ENCODE measurements around the gene AP2S1. TPM values are rescaled to one million over a fixed set of nuclear protein-coding genes. Genes with fewer than 3 reads are reported as not detected.
"Not testable (repeated sequence)": the region's sequence is repeated elsewhere in the genome, so short reads cannot be mapped to it uniquely, and the experiment has no call there.

AP2S1 gene
- total and polyA plus RNA-seq, 12 donors = 68.7 to 192 (median 80.7) TPM

- TF ChIP-seq CTCF (IDR thresholded peaks at IDR 0.05) = no peak
- intact Hi-C loops (cut with DNase I) = no loop called here
- WGBS, 2 donors = 96 to 97% methylated on average over 5 of the region's 5 CpGs
Measured at GRCh38 chr19:46887240-46887782, 36.7 kb upstream of the AP2S1 start.

DNA sequence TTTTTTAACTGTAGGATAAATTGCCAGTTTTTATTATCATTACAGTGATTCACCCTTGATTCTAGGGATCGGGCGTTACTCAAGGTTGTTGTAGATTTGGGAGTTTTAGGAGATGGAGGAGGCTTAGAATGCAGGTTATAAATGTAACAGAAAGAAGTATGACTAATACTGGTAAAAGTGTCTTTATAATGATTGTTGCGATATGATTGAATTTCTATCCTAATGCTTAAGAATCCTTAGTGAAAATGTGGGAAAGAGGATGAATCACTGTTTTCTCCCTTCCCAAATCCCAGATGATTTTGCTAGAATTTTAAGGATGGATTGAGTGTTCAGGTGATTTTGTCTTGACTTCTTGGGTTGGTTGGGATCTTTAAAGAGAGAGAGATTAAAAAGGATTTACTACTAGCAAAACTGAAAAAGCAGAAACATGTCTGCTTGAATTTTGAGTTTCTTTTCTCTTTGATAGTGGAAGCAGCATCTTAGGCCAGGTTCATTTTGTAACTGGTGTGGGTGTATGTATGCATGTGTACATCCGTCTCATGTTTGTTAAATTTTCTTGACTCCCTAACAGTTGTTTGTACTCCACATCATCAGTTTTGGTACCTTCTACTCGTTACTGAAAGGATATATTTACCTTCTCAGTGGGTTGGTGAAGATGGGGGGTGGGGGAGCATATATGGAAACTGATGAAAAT is 36.0 kb upstream of the AP2S1 start:
- Histone ChIP-seq H3K4me3 (no peak overlapping the region), H3K4me1 (peaks cover 3 to 39% (median 27%) of the 10 kb centered on the region in 9 donors), H3K9me3 (peaks cover 0 to 8% (median 0%) of the 10 kb centered on the region in 11 donors), H3K27me3 (no peaks in the 10 kb centered on the region), H3K36me3 (no peaks in the 10 kb centered on the region), H3K27ac (no peak overlapping the region)
- DNase-seq (no peak), ATAC-seq (no peak)
- intact Hi-C loops (cut with DNase I) = no loop called here
- no peak for TF ChIP-seq CTCF (IDR thresholded peaks at IDR 0.05)
- WGBS, 2 donors = 95 to 96% methylated on average over 5 of the region's 5 CpGs

More at GRCh38 chr19:46887240-46887782, 36.7 kb upstream of the AP2S1 start:
- H3K36me3 ChIP-seq = no peaks in the 10 kb centered on the region
- peaks cover 0 to 8% (median 0%) of the 10 kb centered on the region in 11 donors for H3K9me3 ChIP-seq
- no peaks in the 10 kb centered on the region for H3K27me3 ChIP-seq
- ATAC-seq (no peak), DNase-seq (no peak)
- H3K27ac ChIP-seq = no peak overlapping the region
- H3K4me3 ChIP-seq = no peak overlapping the region
- peaks cover 3 to 38% (median 29%) of the 10 kb centered on the region in 9 donors for H3K4me1 ChIP-seq

DNA sequence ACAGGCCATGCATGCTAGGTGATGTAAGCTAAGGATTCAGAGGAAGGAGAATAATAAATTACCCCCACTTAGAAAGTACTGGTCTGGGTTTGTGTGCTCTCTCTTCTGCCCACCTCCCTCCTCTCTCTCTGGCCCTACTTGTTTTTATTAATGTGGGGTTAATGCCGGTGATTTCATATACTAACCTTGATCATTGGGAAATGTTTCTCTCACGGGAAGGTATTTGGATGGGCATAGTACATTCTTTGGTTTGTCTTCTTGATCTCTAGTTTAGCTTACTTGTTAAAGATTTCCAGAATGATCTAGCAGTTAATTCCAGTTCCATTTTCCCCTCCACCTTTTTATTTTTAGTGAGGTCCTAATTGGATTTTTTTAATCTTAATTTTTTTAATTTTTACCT is 34.8 kb upstream of the AP2S1 start:
- H3K36me3 ChIP-seq = no peaks in the 10 kb centered on the region
- H3K4me3 ChIP-seq = no peak overlapping the region
- intact Hi-C loops (cut with DNase I) = no loop called here
- H3K9me3 ChIP-seq = peaks cover 0 to 8% (median 0%) of the 10 kb centered on the region in 11 donors
- H3K27me3 ChIP-seq = no peaks in the 10 kb centered on the region
- no peak for DNase-seq
- 82 to 85% methylated on average over 2 of the region's 2 CpGs for WGBS, 2 donors
- ATAC-seq = no peak
- no peak for TF ChIP-seq CTCF (IDR thresholded peaks at IDR 0.05)
- peaks cover 0 to 34% (median 17%) of the 10 kb centered on the region in 9 donors for H3K4me1 ChIP-seq
- H3K27ac ChIP-seq = no peak overlapping the region

DNA sequence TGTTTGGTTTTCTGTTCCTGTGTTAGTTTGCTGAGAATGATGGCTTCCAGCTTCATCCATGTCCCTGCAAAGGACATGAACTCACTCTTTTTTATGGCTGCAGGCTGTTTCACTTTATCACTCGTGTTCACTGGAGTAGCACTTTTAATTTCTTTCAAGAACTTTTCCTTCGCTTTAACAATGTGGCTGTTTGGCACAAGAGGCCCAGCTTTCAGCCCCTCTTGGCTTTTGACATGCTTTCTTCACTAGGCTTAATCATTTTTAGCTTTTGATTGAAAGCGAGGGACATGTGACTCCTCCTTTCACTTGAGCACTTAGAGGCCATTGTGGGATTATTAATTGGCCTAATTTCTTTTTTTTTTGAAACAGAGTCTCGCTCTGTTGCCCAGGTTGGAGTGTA is 32.1 kb upstream of the AP2S1 start:
- 71 to 74% methylated on average over 4 of the region's 4 CpGs for WGBS, 2 donors
- intact Hi-C loops (cut with DNase I); H3K27ac ChIP-seq; ATAC-seq; DNase-seq; H3K36me3 ChIP-seq; H3K27me3 ChIP-seq; H3K4me3 ChIP-seq; H3K9me3 ChIP-seq: not testable (repeated sequence)
- peaks cover 0 to 28% (median 27%) of the 10 kb centered on the region in 9 donors for H3K4me1 ChIP-seq

DNA sequence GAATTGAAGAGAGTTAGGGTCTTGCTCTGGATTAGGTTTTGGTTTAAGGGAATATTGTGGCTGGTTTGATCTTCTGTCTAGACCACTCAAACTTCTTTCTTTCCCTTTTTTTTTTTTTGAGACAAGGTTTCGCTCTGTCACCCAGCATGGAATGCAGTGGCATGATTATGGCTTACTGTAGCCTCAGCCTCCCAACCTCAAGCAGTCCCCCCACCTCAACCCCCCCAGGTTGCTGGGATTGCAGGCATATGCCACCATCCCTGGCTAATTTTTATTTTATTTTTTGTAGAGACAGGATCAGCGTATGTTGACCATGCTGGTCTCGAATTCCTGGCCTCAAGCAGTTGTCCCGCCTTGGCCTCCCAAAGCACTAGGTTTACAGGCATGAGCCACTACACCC is 31.4 kb upstream of the AP2S1 start:
- Histone ChIP-seq H3K9me3 (peaks cover 0 to 1% (median 0%) of the 10 kb centered on the region in 11 donors), H3K4me1 (peaks cover 0 to 28% (median 24%) of the 10 kb centered on the region in 9 donors), H3K36me3 (no peaks in the 10 kb centered on the region), H3K27ac (no peak overlapping the region), H3K27me3 (no peaks in the 10 kb centered on the region), H3K4me3 (no peak overlapping the region)
- no peak for ATAC-seq
- DNase-seq = no peak
- intact Hi-C loops (cut with DNase I) = no loop called here
- 91 to 95% methylated on average over 4 of the region's 4 CpGs for WGBS, 2 donors
- TF ChIP-seq CTCF (IDR thresholded peaks at IDR 0.05) = no peak

Data from heart right ventricle (tissue), 16 donors.